Measurements from ENCODE around the gene EEFSEC. TPM values are rescaled to one million over a fixed set of nuclear protein-coding genes. Genes with fewer than 3 reads are reported as not detected.

EEFSEC gene
- total RNA-seq, 1 donor from 2014 or later = 6.1 TPM

- Histone ChIP-seq H3K4me1 (ENCODE audit: insufficient read depth, low read length) (no peaks in the 10 kb centered on the region), H3K4me3 (ENCODE audit: insufficient read depth, low read depth, low read length) (no peak overlapping the region), H3K27ac (ENCODE audit: low read depth, low read length) (no peak overlapping the region), H3K4me2 (ENCODE audit: low read length) (no peak overlapping the region), H4K20me1 (ENCODE audit: insufficient read depth, low read length) (peaks cover 30% of the 10 kb centered on the region), H2AFZ (ENCODE audit: low read depth, low read length) (no peak overlapping the region), H3K79me2 (ENCODE audit: insufficient read depth, low read length) (no peaks in the 10 kb centered on the region), H3K9me3 (ENCODE audit: insufficient read depth, low read depth, low read length) (no peaks in the 10 kb centered on the region), H3K9ac (ENCODE audit: low read length) (no peak overlapping the region), H3K36me3 (ENCODE audit: insufficient read depth, low read length) (no peaks in the 10 kb centered on the region), H3K27me3 (ENCODE audit: insufficient read depth, low read length) (no peaks in the 10 kb centered on the region)
- Mint-ChIP-seq H3K36me3 (ENCODE audit: low read depth, unreplicated experiment) (peaks cover 3% of the 10 kb centered on the region), H3K27me3 (ENCODE audit: low read depth, unreplicated experiment) (peaks cover 3% of the 10 kb centered on the region), H3K27ac (ENCODE audit: unreplicated experiment) (no peak overlapping the region), H3K9me3 (ENCODE audit: unreplicated experiment) (no peaks in the 10 kb centered on the region), H3K4me3 (ENCODE audit: unreplicated experiment) (no peak overlapping the region), H3K4me1 (ENCODE audit: low read depth, unreplicated experiment) (peaks cover 10% of the 10 kb centered on the region)
- TF ChIP-seq CTCF (IDR thresholded peaks at IDR 0.05; ENCODE audit: insufficient read depth, low read depth, low read length) = no peak
- no peak for TF ChIP-seq EZH2 (IDR thresholded peaks at IDR 0.05; ENCODE audit: insufficient read depth, low read length)
- DNase-seq (ENCODE audit: low read depth) = no peak
- no peak for FAIRE-seq
These were observed 83.4 kb downstream of the EEFSEC start for GRCh38 chr3:128236657-128237056.

GRCh38 chr3:128237348-128238183 is 84.3 kb downstream of the EEFSEC start:
- no peak overlapping the region for H2AFZ ChIP-seq (ENCODE audit: low read depth, low read length)
- no peak for TF ChIP-seq EZH2 (IDR thresholded peaks at IDR 0.05; ENCODE audit: insufficient read depth, low read length)
- TF ChIP-seq CTCF (IDR thresholded peaks at IDR 0.05; ENCODE audit: insufficient read depth, low read depth, low read length) = no peak
- no peaks in the 10 kb centered on the region for H3K9me3 ChIP-seq (ENCODE audit: insufficient read depth, low read depth, low read length)
- H3K4me2 ChIP-seq (ENCODE audit: low read length) = no peak overlapping the region
- H3K4me3 ChIP-seq (ENCODE audit: insufficient read depth, low read depth, low read length) = no peak overlapping the region
- no peaks in the 10 kb centered on the region for H3K36me3 ChIP-seq (ENCODE audit: insufficient read depth, low read length)
- peaks cover 3% of the 10 kb centered on the region for H3K27me3 Mint-ChIP-seq (ENCODE audit: low read depth, unreplicated experiment)
- DNase-seq (ENCODE audit: low read depth) (no peak), FAIRE-seq (no peak)
- H3K4me3 Mint-ChIP-seq (ENCODE audit: unreplicated experiment) = no peak overlapping the region
- no peak overlapping the region for H3K9ac ChIP-seq (ENCODE audit: low read length)
- H3K9me3 Mint-ChIP-seq (ENCODE audit: unreplicated experiment) = no peaks in the 10 kb centered on the region
- no peaks in the 10 kb centered on the region for H3K27me3 ChIP-seq (ENCODE audit: insufficient read depth, low read length)
- no peaks in the 10 kb centered on the region for H3K79me2 ChIP-seq (ENCODE audit: insufficient read depth, low read length)
- H4K20me1 ChIP-seq (ENCODE audit: insufficient read depth, low read length) = peaks cover 29% of the 10 kb centered on the region
- peaks cover 3% of the 10 kb centered on the region for H3K36me3 Mint-ChIP-seq (ENCODE audit: low read depth, unreplicated experiment)
- H3K27ac ChIP-seq (ENCODE audit: low read depth, low read length) = no peak overlapping the region
- no peak overlapping the region for H3K27ac Mint-ChIP-seq (ENCODE audit: unreplicated experiment)
- peaks cover 1% of the 10 kb centered on the region for H3K4me1 Mint-ChIP-seq (ENCODE audit: low read depth, unreplicated experiment)
- H3K4me1 ChIP-seq (ENCODE audit: insufficient read depth, low read length) = no peaks in the 10 kb centered on the region

GRCh38 chr3:128238184-128238489 is 84.9 kb downstream of the EEFSEC start:
- Mint-ChIP-seq H3K27ac (ENCODE audit: unreplicated experiment) (no peak overlapping the region), H3K9me3 (ENCODE audit: unreplicated experiment) (no peaks in the 10 kb centered on the region), H3K4me1 (ENCODE audit: low read depth, unreplicated experiment) (peaks cover 5% of the 10 kb centered on the region), H3K4me3 (ENCODE audit: unreplicated experiment) (no peak overlapping the region), H3K27me3 (ENCODE audit: low read depth, unreplicated experiment) (peaks cover 3% of the 10 kb centered on the region), H3K36me3 (ENCODE audit: low read depth, unreplicated experiment) (peaks cover 3% of the 10 kb centered on the region)
- Histone ChIP-seq H3K79me2 (ENCODE audit: insufficient read depth, low read length) (no peaks in the 10 kb centered on the region), H3K36me3 (ENCODE audit: insufficient read depth, low read length) (no peaks in the 10 kb centered on the region), H3K4me3 (ENCODE audit: insufficient read depth, low read depth, low read length) (no peak overlapping the region), H3K4me1 (ENCODE audit: insufficient read depth, low read length) (no peaks in the 10 kb centered on the region), H3K4me2 (ENCODE audit: low read length) (no peak overlapping the region), H2AFZ (ENCODE audit: low read depth, low read length) (no peak overlapping the region), H3K9ac (ENCODE audit: low read length) (no peak overlapping the region), H4K20me1 (ENCODE audit: insufficient read depth, low read length) (peaks cover 25% of the 10 kb centered on the region), H3K9me3 (ENCODE audit: insufficient read depth, low read depth, low read length) (no peaks in the 10 kb centered on the region), H3K27me3 (ENCODE audit: insufficient read depth, low read length) (no peaks in the 10 kb centered on the region), H3K27ac (ENCODE audit: low read depth, low read length) (no peak overlapping the region)
- TF ChIP-seq EZH2 (IDR thresholded peaks at IDR 0.05; ENCODE audit: insufficient read depth, low read length) (no peak), CTCF (IDR thresholded peaks at IDR 0.05; ENCODE audit: insufficient read depth, low read depth, low read length) (no peak)
- FAIRE-seq (no peak), DNase-seq (ENCODE audit: low read depth) (no peak)
